ENCODE results near the gene SUGP2. TPM values are rescaled to one million over a fixed set of nuclear protein-coding genes. Genes with fewer than 3 reads are reported as not detected.

Gene SUGP2
- total RNA-seq, 5 donors from 2014 or later (not counting 1 experiment from before 2014, with no cell fraction given): 114 to 139 (median 119) TPM

- Mint-ChIP-seq H3K4me3 (no peak overlapping the region), H3K27me3 (peaks cover 5 to 23% of the 10 kb centered on the region in 2 donors), H3K4me1 (no peaks in the 10 kb centered on the region), H3K36me3 (no peaks in the 10 kb centered on the region), H3K27ac (no peak overlapping the region), H3K9me3 (no peaks in the 10 kb centered on the region)
- no peak for DNase-seq
- H3K4me3 ChIP-seq (ENCODE audit: control insufficient read depth in 1 of 2, extremely low read depth in 1 of 2, low read length in 1 of 2): no peak overlapping the region
- H3K27ac ChIP-seq (ENCODE audit: low read length): no peak overlapping the region
- ATAC-seq (replicated peaks in 1 of 4): no peak
- peaks cover 0 to 47% of the 10 kb centered on the region in 2 experiments for H3K27me3 ChIP-seq (replicated peaks in 1 of 2; ENCODE audit: control insufficient read depth in 2 of 2, extremely low read depth in 1 of 2, insufficient read depth in 2 of 2, low read length in 1 of 2)
- H3K4me1 ChIP-seq (ENCODE audit: control insufficient read depth in 1 of 2, extremely low read depth in 1 of 2, insufficient read depth in 2 of 2, low read length in 2 of 2): peaks cover 0 to 3% of the 10 kb centered on the region in 2 experiments
- CTCF ChIA-PET: no interaction called here
- POLR2A ChIA-PET: no interaction called here
- no peaks in the 10 kb centered on the region for H3K9me3 ChIP-seq
- H3K36me3 ChIP-seq (ENCODE audit: control insufficient read depth in 2 of 2, extremely low read depth in 1 of 2, insufficient read depth in 1 of 2, low read length in 1 of 2): no peaks in the 10 kb centered on the region
- WGBS (ENCODE audit: insufficient coverage): no CpG with 5 or more reads among the region's 2 CpGs
These were observed 50.6 kb downstream of the SUGP2 start for GRCh38 chr19:18982669-18983068.

DNA sequence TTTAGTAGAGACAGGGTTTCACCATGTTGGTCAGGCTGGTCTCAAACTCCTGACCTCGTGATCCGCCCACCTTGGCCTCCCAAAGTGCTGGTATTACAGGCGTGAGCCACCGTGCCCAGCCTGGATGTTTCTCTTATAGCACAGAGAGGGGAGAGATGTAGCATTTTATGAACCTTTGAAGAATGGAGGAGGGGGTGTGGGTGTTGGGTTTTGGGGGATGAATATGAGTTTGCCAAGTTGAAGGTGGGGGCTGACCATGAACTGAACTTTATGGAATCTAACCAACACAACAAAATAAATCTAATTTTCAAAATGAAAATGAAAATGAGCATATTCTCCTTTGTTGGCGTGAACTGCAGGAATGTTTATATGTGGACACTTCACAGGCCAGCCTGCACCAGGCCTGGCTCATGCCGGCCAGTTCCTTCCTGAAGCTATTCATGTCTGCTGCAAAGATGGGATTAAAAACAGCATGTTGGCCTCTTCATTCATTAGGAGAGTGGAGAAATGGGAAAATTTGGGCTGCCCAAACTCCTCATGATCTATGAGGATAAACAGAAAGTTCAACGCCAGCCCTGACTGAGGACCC, 52.8 kb downstream of the SUGP2 start:
- Mint-ChIP-seq H3K9me3 (no peaks in the 10 kb centered on the region), H3K27ac (no peak overlapping the region), H3K4me3 (no peak overlapping the region), H3K4me1 (no peaks in the 10 kb centered on the region), H3K27me3 (peaks cover 5 to 19% of the 10 kb centered on the region in 2 donors), H3K36me3 (no peaks in the 10 kb centered on the region)
- 67% methylated on average over 1 of the region's 7 CpGs for WGBS (ENCODE audit: insufficient coverage)
- POLR2A ChIA-PET: no interaction called here
- Histone ChIP-seq H3K36me3 (ENCODE audit: control insufficient read depth in 2 of 2, extremely low read depth in 1 of 2, insufficient read depth in 1 of 2, low read length in 1 of 2) (no peaks in the 10 kb centered on the region), H3K9me3 (no peaks in the 10 kb centered on the region), H3K4me1 (ENCODE audit: control insufficient read depth in 1 of 2, extremely low read depth in 1 of 2, insufficient read depth in 2 of 2, low read length in 2 of 2) (peaks cover 0 to 3% of the 10 kb centered on the region in 2 experiments), H3K4me3 (ENCODE audit: control insufficient read depth in 1 of 2, extremely low read depth in 1 of 2, low read length in 1 of 2) (no peak overlapping the region), H3K27ac (ENCODE audit: low read length) (no peak overlapping the region), H3K27me3 (replicated peaks in 1 of 2; ENCODE audit: control insufficient read depth in 2 of 2, extremely low read depth in 1 of 2, insufficient read depth in 2 of 2, low read length in 1 of 2) (peaks cover 0 to 39% of the 10 kb centered on the region in 2 experiments)
- CTCF ChIA-PET: interaction anchor here in 1 of 2 donors (0.7 kb wide), 1 partner anchor 152 kb away, joined by 3 read pairs; no protein-coding TSS in a partner anchor
- ATAC-seq (replicated peaks in 1 of 4): no peak
- DNase-seq: no peak

DNA sequence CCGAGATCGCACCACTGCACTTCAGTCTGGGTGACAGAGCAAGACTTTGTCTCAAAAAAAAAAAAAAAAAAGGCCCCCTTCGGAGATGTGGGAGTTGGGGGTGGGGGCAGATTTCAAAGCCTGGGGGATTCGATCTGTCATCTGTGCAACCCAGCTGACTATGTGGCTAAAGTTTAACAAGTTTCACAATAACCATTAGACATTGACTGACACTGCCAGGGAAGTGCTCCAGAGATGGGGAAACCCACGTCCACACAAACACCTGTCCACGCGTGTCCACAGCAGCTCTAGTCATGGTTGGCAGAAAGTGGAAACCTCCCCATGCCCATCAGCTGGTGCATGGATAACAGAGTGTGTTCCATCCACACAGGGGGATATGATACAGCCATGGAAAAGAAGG, 54.7 kb downstream of the SUGP2 start:
- ChIA-PET CTCF (no interaction called here), POLR2A (no interaction called here)
- H3K27me3 ChIP-seq (replicated peaks in 1 of 2; ENCODE audit: control insufficient read depth in 2 of 2, extremely low read depth in 1 of 2, insufficient read depth in 2 of 2, low read length in 1 of 2): peaks cover 0 to 28% of the 10 kb centered on the region in 2 experiments
- WGBS (ENCODE audit: insufficient coverage): 90% methylated on average over 2 of the region's 7 CpGs
- no peak overlapping the region for H3K27ac ChIP-seq (ENCODE audit: low read length)
- H3K36me3 ChIP-seq (ENCODE audit: control insufficient read depth in 2 of 2, extremely low read depth in 1 of 2, insufficient read depth in 1 of 2, low read length in 1 of 2): no peaks in the 10 kb centered on the region
- Mint-ChIP-seq H3K27me3 (peaks cover 5 to 19% of the 10 kb centered on the region in 2 donors), H3K27ac (no peak overlapping the region), H3K4me3 (no peak overlapping the region), H3K4me1 (no peaks in the 10 kb centered on the region), H3K9me3 (no peaks in the 10 kb centered on the region), H3K36me3 (no peaks in the 10 kb centered on the region)
- no peak for DNase-seq
- no peaks in the 10 kb centered on the region for H3K4me1 ChIP-seq (ENCODE audit: control insufficient read depth in 1 of 2, extremely low read depth in 1 of 2, insufficient read depth in 2 of 2, low read length in 2 of 2)
- H3K9me3 ChIP-seq: no peaks in the 10 kb centered on the region
- ATAC-seq (replicated peaks in 1 of 4): no peak
- H3K4me3 ChIP-seq (ENCODE audit: control insufficient read depth in 1 of 2, extremely low read depth in 1 of 2, low read length in 1 of 2): no peak overlapping the region

GRCh38 chr19:18975869-18976268, 57.4 kb downstream of the SUGP2 start:
- Histone ChIP-seq H3K36me3 (ENCODE audit: control insufficient read depth in 2 of 2, extremely low read depth in 1 of 2, insufficient read depth in 1 of 2, low read length in 1 of 2) (no peaks in the 10 kb centered on the region), H3K27me3 (replicated peaks in 1 of 2; ENCODE audit: control insufficient read depth in 2 of 2, extremely low read depth in 1 of 2, insufficient read depth in 2 of 2, low read length in 1 of 2) (peaks cover 0 to 27% of the 10 kb centered on the region in 2 experiments), H3K27ac (ENCODE audit: low read length) (no peak overlapping the region), H3K9me3 (no peaks in the 10 kb centered on the region), H3K4me3 (ENCODE audit: control insufficient read depth in 1 of 2, extremely low read depth in 1 of 2, low read length in 1 of 2) (no peak overlapping the region), H3K4me1 (ENCODE audit: control insufficient read depth in 1 of 2, extremely low read depth in 1 of 2, insufficient read depth in 2 of 2, low read length in 2 of 2) (no peaks in the 10 kb centered on the region)
- Mint-ChIP-seq H3K4me3 (no peak overlapping the region), H3K36me3 (no peaks in the 10 kb centered on the region), H3K9me3 (no peaks in the 10 kb centered on the region), H3K4me1 (peaks cover 0 to 4% (median 0%) of the 10 kb centered on the region in 3 donors), H3K27me3 (peaks cover 5 to 14% of the 10 kb centered on the region in 2 donors), H3K27ac (no peak overlapping the region)
- WGBS (ENCODE audit: insufficient coverage): 94% methylated on average over 5 of the region's 10 CpGs
- CTCF ChIA-PET: no interaction called here
- DNase-seq: no peak
- no peak for ATAC-seq (replicated peaks in 1 of 4)
- POLR2A ChIA-PET: interaction anchor here in 1 of 2 donors (0.6 kb wide), 1 partner anchor 391 kb away, joined by 5 read pairs; no protein-coding TSS in a partner anchor

DNA sequence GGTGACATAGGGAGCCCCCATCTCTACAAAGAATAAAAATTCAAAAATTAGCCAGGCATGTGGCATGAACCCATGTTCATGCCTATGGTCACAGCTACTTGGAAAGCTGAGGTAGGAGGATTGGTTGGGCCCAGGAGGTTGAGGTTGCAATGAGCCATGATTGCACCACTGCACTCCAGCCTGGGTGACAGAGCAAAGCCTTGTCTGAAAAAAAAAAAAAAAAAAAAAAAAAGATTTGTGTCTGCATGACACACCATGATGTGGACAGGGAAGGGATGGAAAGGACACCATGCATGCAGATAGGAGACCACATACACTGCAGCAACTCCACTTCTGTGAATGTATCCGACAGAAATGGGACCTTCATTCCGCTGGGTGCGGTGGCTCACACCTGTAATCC, 58.3 kb downstream of the SUGP2 start:
- ChIA-PET CTCF (interaction anchor here in 1 of 2 donors (0.7 kb wide), 1 partner anchor 236 kb away, joined by 8 read pairs; no protein-coding TSS in a partner anchor), POLR2A (no interaction called here)
- Histone ChIP-seq H3K9me3 (no peaks in the 10 kb centered on the region), H3K4me1 (ENCODE audit: control insufficient read depth in 1 of 2, extremely low read depth in 1 of 2, insufficient read depth in 2 of 2, low read length in 2 of 2) (no peaks in the 10 kb centered on the region), H3K27me3 (replicated peaks in 1 of 2; ENCODE audit: control insufficient read depth in 2 of 2, extremely low read depth in 1 of 2, insufficient read depth in 2 of 2, low read length in 1 of 2) (peaks cover 0 to 27% of the 10 kb centered on the region in 2 experiments), H3K4me3 (ENCODE audit: control insufficient read depth in 1 of 2, extremely low read depth in 1 of 2, low read length in 1 of 2) (no peak overlapping the region), H3K36me3 (ENCODE audit: control insufficient read depth in 2 of 2, extremely low read depth in 1 of 2, insufficient read depth in 1 of 2, low read length in 1 of 2) (no peaks in the 10 kb centered on the region), H3K27ac (ENCODE audit: low read length) (no peak overlapping the region)
- Mint-ChIP-seq H3K9me3 (no peaks in the 10 kb centered on the region), H3K27me3 (peaks cover 5 to 13% of the 10 kb centered on the region in 2 donors), H3K4me3 (no peak overlapping the region), H3K4me1 (peaks cover 0 to 4% (median 0%) of the 10 kb centered on the region in 3 donors), H3K27ac (no peak overlapping the region), H3K36me3 (no peaks in the 10 kb centered on the region)
- no CpG with 5 or more reads among the region's 3 CpGs for WGBS (ENCODE audit: insufficient coverage)
- no peak for ATAC-seq (replicated peaks in 1 of 4)
- no peak for DNase-seq

DNA sequence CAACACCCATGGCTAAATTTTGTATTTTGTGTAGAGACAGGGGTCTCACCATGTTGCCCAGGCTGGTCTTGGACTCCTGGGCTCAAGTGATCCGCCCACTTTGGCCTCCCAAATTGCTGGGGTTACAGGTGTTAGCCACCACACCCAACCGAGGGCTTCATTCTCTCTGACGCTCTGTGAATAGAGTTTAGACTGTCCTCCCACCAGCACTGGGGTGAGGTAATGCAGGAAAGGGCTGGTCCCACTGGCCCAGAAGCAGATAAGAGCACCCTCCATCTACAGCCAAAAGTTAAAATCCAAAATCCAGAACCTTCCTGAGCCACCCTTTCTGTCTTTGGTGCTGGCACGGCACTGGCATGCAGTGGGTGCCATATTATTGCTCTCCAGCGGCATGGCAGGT, 60.5 kb downstream of the SUGP2 start:
- Mint-ChIP-seq H3K36me3 (no peaks in the 10 kb centered on the region), H3K4me3 (no peak overlapping the region), H3K27ac (no peak overlapping the region), H3K27me3 (peaks cover 4 to 11% of the 10 kb centered on the region in 2 donors), H3K4me1 (peaks cover 0 to 4% (median 0%) of the 10 kb centered on the region in 3 donors), H3K9me3 (no peaks in the 10 kb centered on the region)
- peaks cover 0 to 31% of the 10 kb centered on the region in 2 experiments for H3K27me3 ChIP-seq (replicated peaks in 1 of 2; ENCODE audit: control insufficient read depth in 2 of 2, extremely low read depth in 1 of 2, insufficient read depth in 2 of 2, low read length in 1 of 2)
- DNase-seq (no peak), ATAC-seq (replicated peaks in 1 of 4) (no peak)
- no peaks in the 10 kb centered on the region for H3K9me3 ChIP-seq
- CTCF ChIA-PET: interaction anchor here in 1 of 2 donors (0.6 kb wide), 2 partner anchors 87 to 180 kb away, joined by 4 to 5 read pairs; no protein-coding TSS in a partner anchor
- H3K36me3 ChIP-seq (ENCODE audit: control insufficient read depth in 2 of 2, extremely low read depth in 1 of 2, insufficient read depth in 1 of 2, low read length in 1 of 2): no peaks in the 10 kb centered on the region
- H3K4me1 ChIP-seq (ENCODE audit: control insufficient read depth in 1 of 2, extremely low read depth in 1 of 2, insufficient read depth in 2 of 2, low read length in 2 of 2): no peaks in the 10 kb centered on the region
- 96% methylated on average over 2 of the region's 5 CpGs for WGBS (ENCODE audit: insufficient coverage)
- no peak overlapping the region for H3K4me3 ChIP-seq (ENCODE audit: control insufficient read depth in 1 of 2, extremely low read depth in 1 of 2, low read length in 1 of 2)
- POLR2A ChIA-PET: no interaction called here
- H3K27ac ChIP-seq (ENCODE audit: low read length): no peak overlapping the region
